H1 (cell line): Measurements from ENCODE around the gene TPST2. TPM values are rescaled to one million over a fixed set of nuclear protein-coding genes. Genes with fewer than 3 reads are reported as not detected.

Experiments used
- CTCF ChIA-PET: fragments of 300-600 bp; sonication (Branson Sonifier 250); formaldehyde crosslinking; loops from one replicate; lab custom pipeline; 2021; ENCODE audit not compliant: partially characterized antibody; lab: Charles Lee
- POLR2A ChIA-PET: fragments of 300-600 bp; sonication (Branson Sonifier 250); formaldehyde crosslinking; loops from one replicate; lab custom pipeline; 2021; ENCODE audit warnings: inconsistent platforms; ENCODE audit not compliant: partially characterized antibody; lab: Charles Lee
- DNase-seq, 2 experiments: peaks; one replicate each; pipeline versions ENCODE4 v3.0.0 to v3.0.0-alpha.2; 2010 to 2022; ENCODE audit warnings: low spot score in 2 of 2, low read depth in 1 of 2, mixed read lengths in 1 of 2
- FAIRE-seq: peaks from 2 replicates; lab custom pipeline; 2011; peaks lifted over from hg19 to GRCh38; lab: Jason Lieb, UNC
- H2AFZ ChIP-seq: 2 replicates; pipeline ENCODE4 v1.8.1; 2012; ENCODE audit warnings: low read length, inconsistent platforms
- H2AK5ac ChIP-seq: 2 replicates; pipeline ENCODE4 v1.6.1; 2013; ENCODE audit warnings: low read depth, low read length
- H2BK120ac ChIP-seq: replicated peaks from 2 replicates; pipeline ENCODE3; 2013; ENCODE audit warnings: low read depth, low read length, inconsistent platforms
- H2BK12ac ChIP-seq: 2 replicates; pipeline ENCODE4 v1.6.1; 2013; ENCODE audit warnings: low read depth, low read length
- H2BK15ac ChIP-seq: 2 replicates; pipeline ENCODE4 v1.6.1; 2013; ENCODE audit warnings: low read length
- H2BK20ac ChIP-seq: 2 replicates; pipeline ENCODE4 v1.6.1; 2013; ENCODE audit warnings: low read length
- H2BK5ac ChIP-seq: 2 replicates; pipeline ENCODE4 v1.6.1; 2013; ENCODE audit warnings: low read depth, low read length
- H3K14ac ChIP-seq: 2 replicates; pipeline ENCODE4 v1.6.1; 2013; ENCODE audit warnings: inconsistent platforms; ENCODE audit not compliant: insufficient read length
- H3K18ac ChIP-seq: 2 replicates; pipeline ENCODE4 v1.6.1; 2013; ENCODE audit warnings: low read length; ENCODE audit errors: extremely low read depth
- H3K23ac ChIP-seq: 2 replicates; pipeline ENCODE4 v1.6.1; 2013; ENCODE audit warnings: inconsistent platforms; ENCODE audit not compliant: insufficient read length
- H3K23me2 ChIP-seq: 2 replicates; pipeline ENCODE4 v1.6.1; 2013; ENCODE audit warnings: low read depth, low read length
- H3K27ac ChIP-seq: 2 replicates; pipeline ENCODE4 v1.6.1; 2011; ENCODE audit warnings: low read depth, low read length, inconsistent platforms
- H3K27me3 ChIP-seq, 4 experiments: replicated peaks in 1 of 4; 1 replicate in 1 of 4; 2 replicates in 3 of 4; pipeline versions ENCODE4 v1.6.1 to v1.8.1; 2011 to 2013; ENCODE audit warnings: low read length in 3 of 4, mild to moderate bottlenecking in 3 of 4, inconsistent platforms in 2 of 4, mixed read lengths in 2 of 4, moderate library complexity in 1 of 4; ENCODE audit not compliant: control insufficient read depth in 3 of 4, insufficient read depth in 3 of 4; ENCODE audit errors: extremely low read depth in 1 of 4
- H3K36me3 ChIP-seq, 4 experiments: 2 replicates each; pipeline versions ENCODE4 v1.6.1 to v1.8.1; 2011 to 2013; ENCODE audit warnings: mild to moderate bottlenecking in 4 of 4, low read length in 3 of 4, moderate library complexity in 2 of 4, control low read depth in 1 of 4, inconsistent platforms in 1 of 4; ENCODE audit not compliant: insufficient read depth in 4 of 4, control insufficient read depth in 2 of 4
- H3K4ac ChIP-seq: replicated peaks from 2 replicates; pipeline ENCODE3; 2013; ENCODE audit warnings: low read length, low read depth, mixed read lengths, inconsistent platforms; ENCODE audit not compliant: insufficient read length
- H3K4me1 ChIP-seq, 4 experiments: replicated peaks in 1 of 4; 1 replicate in 1 of 4; 2 replicates in 3 of 4; pipeline versions ENCODE4 v1.6.1 to v1.8.1; 2011 to 2013; ENCODE audit warnings: low read length in 3 of 4, inconsistent platforms in 2 of 4, mixed read lengths in 1 of 4; ENCODE audit not compliant: insufficient read depth in 4 of 4, control insufficient read depth in 3 of 4
- H3K4me2 ChIP-seq, 2 experiments: 2 replicates each; pipeline versions ENCODE4 v1.6.1 to v1.8.1; 2011 to 2013; ENCODE audit warnings: low read depth in 2 of 2, low read length in 2 of 2, control low read depth in 1 of 2, inconsistent platforms in 1 of 2, mild to moderate bottlenecking in 1 of 2; ENCODE audit not compliant: insufficient read depth in 1 of 2
- H3K4me3 ChIP-seq, 4 experiments: fragments of 200-600, 300-600 bp in 1 of 4; sonication (generic), shearing (Covaris generic), sonication (Bioruptor Twin) in 1 of 4; 2 replicates each; pipeline versions ENCODE4 v1.5.1 to v1.8.1; 2011 to 2016; ENCODE audit warnings: low read length in 4 of 4, low read depth in 3 of 4, control low read depth in 2 of 4, inconsistent platforms in 2 of 4, mild to moderate bottlenecking in 2 of 4, mixed read lengths in 1 of 4, moderate library complexity in 1 of 4; ENCODE audit not compliant: insufficient read depth in 2 of 4; ENCODE audit errors: extremely low read depth in 1 of 4
- H3K56ac ChIP-seq: replicated peaks from 2 replicates; pipeline ENCODE3; 2013; ENCODE audit warnings: low read depth, mild to moderate bottlenecking, mixed read lengths, low read length, inconsistent platforms; ENCODE audit not compliant: insufficient read length
- H3K79me1 ChIP-seq: 2 replicates; pipeline ENCODE4 v1.6.1; 2013; ENCODE audit warnings: low read depth, low read length, control low read depth
- H3K79me2 ChIP-seq, 2 experiments: 2 replicates each; pipeline versions ENCODE4 v1.6.1 to v1.8.1; 2012 to 2013; ENCODE audit warnings: low read length in 2 of 2, mild to moderate bottlenecking in 2 of 2, inconsistent platforms in 1 of 2; ENCODE audit not compliant: insufficient read depth in 2 of 2, control insufficient read depth in 1 of 2
- H3K9ac ChIP-seq, 4 experiments: replicated peaks in 1 of 4; 1 replicate in 1 of 4; 2 replicates in 3 of 4; pipeline versions ENCODE4 v1.6.1 to v1.8.1; 2011 to 2013; ENCODE audit warnings: low read depth in 3 of 4, low read length in 3 of 4, control low read depth in 2 of 4, mild to moderate bottlenecking in 2 of 4, moderate library complexity in 2 of 4, inconsistent platforms in 1 of 4; ENCODE audit errors: extremely low read depth in 1 of 4
- H3K9me3 ChIP-seq, 2 experiments: 2 replicates each; pipeline versions ENCODE4 v1.6.1 to v1.8.1; 2012 to 2013; ENCODE audit warnings: mild to moderate bottlenecking in 2 of 2, moderate library complexity in 2 of 2, control low read depth in 1 of 2, inconsistent platforms in 1 of 2, low read depth in 1 of 2, low read length in 1 of 2, mixed read lengths in 1 of 2; ENCODE audit not compliant: insufficient read depth in 2 of 2
- H4K20me1 ChIP-seq, 2 experiments: replicated peaks in 1 of 2; 2 replicates each; pipeline versions ENCODE3 to v1.8.1; 2011 to 2013; ENCODE audit warnings: inconsistent platforms in 2 of 2, low read length in 2 of 2, mild to moderate bottlenecking in 1 of 2; ENCODE audit not compliant: insufficient read depth in 2 of 2, control insufficient read depth in 1 of 2
- H4K5ac ChIP-seq: 2 replicates; pipeline ENCODE4 v1.6.1; 2013; ENCODE audit warnings: low read length, low read depth, mixed read lengths, inconsistent platforms; ENCODE audit not compliant: insufficient read length
- H4K8ac ChIP-seq: 2 replicates; pipeline ENCODE4 v1.8.0; 2013; ENCODE audit warnings: mild to moderate bottlenecking, moderate library complexity, low read length, inconsistent platforms; ENCODE audit not compliant: insufficient read depth; ENCODE audit errors: extremely low read depth
- H4K91ac ChIP-seq: replicated peaks from 2 replicates; pipeline ENCODE3; 2013; ENCODE audit warnings: low read length, mixed read lengths, inconsistent platforms; ENCODE audit not compliant: insufficient read length
- ATF2 ChIP-seq: IDR thresholded peaks from 2 replicates; pipeline ENCODE4 v1.6.1; 2012; ENCODE audit warnings: low read length, inconsistent platforms
- E2F6 ChIP-seq: IDR thresholded peaks from 2 replicates; pipeline ENCODE4 v1.6.1; 2012; ENCODE audit warnings: inconsistent platforms
- JUN ChIP-seq: IDR thresholded peaks from 2 replicates; pipeline ENCODE4 v1.6.1; 2011; ENCODE audit warnings: low read depth, mild to moderate bottlenecking, improper control_type of control experiment, low read length
- WGBS, 2 experiments: shearing (Covaris generic) in 1 of 2; methylation state at CpG; one replicate each; pipeline versions ENCODE4 v1.1.6 to v1.1.7; 2013 to 2015; ENCODE audit warnings: low lambda C conversion rate in 2 of 2, mixed read lengths in 2 of 2, inconsistent platforms in 1 of 2, low coverage in 1 of 2, missing lambda C conversion rate in 1 of 2; ENCODE audit not compliant: insufficient replicate concordance in 2 of 2, insufficient coverage in 1 of 2, insufficient read length in 1 of 2; ENCODE audit errors: extremely low coverage in 1 of 2, missing lambda C conversion rate in 1 of 2; 5-methylcytosine and 5-hydroxymethylcytosine counted together
- polyA plus RNA-seq, 7 experiments: library from polyadenylated mRNA; depleted of rRNA in 3 of 7; stranded (reverse) in 5 of 7; unstranded in 2 of 7; fragments of >200 nt in 5 of 7; fragments of 200-250 nt in 2 of 7; gene quantifications; 1 replicate in 5 of 7; 2 replicates in 1 of 7; 4 replicates in 1 of 7; pipeline versions ENCODE4 v1.2.1 to v1.2.3, GENCODE V29; 2011 to 2013; ENCODE audit warnings: missing spikeins in 2 of 7, mixed read lengths in 2 of 7
- total RNA-seq: library from RNA; stranded (reverse); fragmentation: NEBNext Ultra II Directional; extraction: Animal tissue kit (Norgen Biotek cat#: 25700); gene quantifications from 2 replicates; pipeline ENCODE4 v1.2.1, GENCODE V29; 2021

TPST2 gene
- total and polyA plus RNA-seq, 2 of the 8 experiments (the other 6 are each of a cell fraction or from before 2014, with no cell fraction given), result 58.8 to 143 TPM

DNA sequence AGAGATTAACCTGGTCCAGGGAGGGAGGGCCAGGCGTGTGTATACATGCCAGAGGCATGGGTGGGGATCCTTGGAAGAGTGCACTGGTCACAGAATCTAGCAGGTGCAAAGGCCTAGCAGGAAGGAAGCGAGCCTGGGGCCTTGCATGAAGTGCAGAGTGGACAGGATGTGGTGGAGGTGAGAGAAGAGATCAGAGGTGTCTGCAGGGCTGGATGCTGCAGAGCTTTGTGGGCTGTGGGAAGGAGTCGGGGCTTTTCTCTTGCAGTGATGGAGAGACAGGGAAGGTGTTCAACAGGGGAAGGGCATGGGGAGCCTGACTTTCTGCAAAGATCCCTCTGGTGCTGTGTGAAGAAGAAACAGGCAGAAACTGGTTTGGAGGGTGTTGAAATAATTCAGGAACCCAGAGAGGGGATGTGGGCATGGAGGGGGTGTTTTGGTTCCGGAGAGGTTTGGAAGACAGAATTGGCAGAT, 2.5 kb upstream of the TPST2 start:
- Histone ChIP-seq H3K27me3 (no peaks in the 10 kb centered on the region), H3K18ac (no peak overlapping the region), H3K4me2 (no peak overlapping the region), H2BK12ac (no peak overlapping the region), H3K4me1 (peaks cover 0 to 7% (median under 1%) of the 10 kb centered on the region in 4 experiments; a peak in 5 of 7 replicates), H3K79me1 (peaks cover under 1% of the 10 kb centered on the region; the same call in 1 of the 2 replicates), H3K56ac (no peak overlapping the region), H2BK5ac (no peak overlapping the region), H4K5ac (no peak overlapping the region), H2AFZ (no peak overlapping the region), H4K8ac (no peak overlapping the region), H3K79me2 (peaks cover 10 to 22% of the 10 kb centered on the region in 2 experiments; a peak in 3 of 4 replicates), H3K4ac (no peak overlapping the region), H4K20me1 (peaks cover 2 to 5% of the 10 kb centered on the region in 2 experiments), H3K27ac (no peak overlapping the region), H2BK120ac (no peak overlapping the region), H2AK5ac (no peak overlapping the region), H3K23ac (no peak overlapping the region), H2BK20ac (no peak overlapping the region), H3K9ac (no peak overlapping the region), H3K9me3 (no peaks in the 10 kb centered on the region), H3K36me3 (0 out of 8 replicates have a peak, but pooled peaks cover 0 to 5% (median 0%) of the 10 kb centered on the region in 4 experiments), H4K91ac (no peak overlapping the region), H3K14ac (no peak overlapping the region), H3K23me2 (peaks cover 5% of the 10 kb centered on the region; the same call in 1 of the 2 replicates), H3K4me3 (no peak overlapping the region), H2BK15ac (no peak overlapping the region)
- FAIRE-seq (no peak), DNase-seq (no peak)
- ChIA-PET CTCF (interaction anchor here (1.2 to 1.3 kb wide), 3 partner anchors 9 to 164 kb away, joined by 3 to 5 read pairs (median 3); no protein-coding TSS in a partner anchor), POLR2A (interaction anchor here (0.6 to 1.3 kb wide), 6 partner anchors 9 to 672 kb away, joined by 3 to 5 read pairs (median 3); no protein-coding TSS in a partner anchor)
- 83% methylated on average over 4 of the region's 4 CpGs; no CpG with 5 or more reads in 1 of the 2 experiments for WGBS, 2 experiments
- no peak for TF ChIP-seq ATF2
- TF ChIP-seq E2F6, result no peak
- TF ChIP-seq JUN, result no peak
